CD4-positive, alpha-beta T cell treated with Interleukin-12 subunit alpha and Interleukin-12 subunit beta, for 1 hour (primary cell): Measurements from ENCODE around the gene FOXC1.

Experiments used
- DNase-seq: peaks from one replicate; pipeline ENCODE4 v3.0.0-alpha.2; 2020

The FOXC1 gene

GRCh38 chr6:1645466-1646185 is 35.9 kb downstream of the FOXC1 start:
- no peak for DNase-seq

- no peak for DNase-seq
These were observed 41.6 kb downstream of the FOXC1 start for GRCh38 chr6:1651362-1651761.

- DNase-seq = no peak
These were observed 43.1 kb downstream of the FOXC1 start for GRCh38 chr6:1652842-1653241.

GRCh38 chr6:1654054-1654453 is 44.3 kb downstream of the FOXC1 start:
- DNase-seq = no peak

- no peak for DNase-seq
These were observed 47.5 kb downstream of the FOXC1 start for GRCh38 chr6:1657116-1657770.

GRCh38 chr6:1657771-1658165 is 48.1 kb downstream of the FOXC1 start:
- DNase-seq = no peak

- no peak for DNase-seq
These were observed 48.7 kb downstream of the FOXC1 start for GRCh38 chr6:1658212-1659005.

GRCh38 chr6:1659816-1660215 is 50.1 kb downstream of the FOXC1 start:
- no peak for DNase-seq

- no peak for DNase-seq
These were observed 52.8 kb downstream of the FOXC1 start for GRCh38 chr6:1662534-1662933.
